Endodermal cell (in vitro differentiated cells): ENCODE data around the gene GNAT1. TPM values are rescaled to one million over a fixed set of nuclear protein-coding genes. Genes with fewer than 3 reads are reported as not detected.
A peak's percentile ranks its signal among the peaks of the same experiment; 100 is the strongest.

Experiments used
- DNase-seq: peaks from one replicate; pipeline ENCODE4 v3.0.0-alpha.2; 2017
- H3K27ac ChIP-seq: 2 replicates; pipeline ENCODE4 v1.5.1; 2013; ENCODE audit warnings: mild to moderate bottlenecking, low read depth, low read length, moderate library complexity
- H3K27me3 ChIP-seq: 2 replicates; pipeline ENCODE4 v1.6.1; 2013; ENCODE audit warnings: mild to moderate bottlenecking, low read length, moderate library complexity; ENCODE audit not compliant: insufficient read depth, control insufficient read depth, poor library complexity, severe bottlenecking
- H3K36me3 ChIP-seq: 2 replicates; pipeline ENCODE4 v1.7.0; 2013; ENCODE audit warnings: mild to moderate bottlenecking, low read length, moderate library complexity; ENCODE audit not compliant: control insufficient read depth, insufficient read depth
- H3K4me1 ChIP-seq: one replicate; pipeline ENCODE4 v1.7.0; 2013; ENCODE audit warnings: low read length; ENCODE audit not compliant: control insufficient read depth, insufficient read depth
- H3K4me3 ChIP-seq: 2 replicates; pipeline ENCODE4 v1.5.1; 2013; ENCODE audit warnings: mild to moderate bottlenecking, low read length, moderate library complexity
- H3K9ac ChIP-seq: 2 replicates; pipeline ENCODE4 v1.6.1; 2013; ENCODE audit warnings: mild to moderate bottlenecking, low read length, moderate library complexity; ENCODE audit not compliant: poor library complexity, severe bottlenecking; ENCODE audit errors: extremely low read depth
- H3K9me3 ChIP-seq: 2 replicates; pipeline ENCODE4 v1.6.1; 2013; ENCODE audit warnings: mild to moderate bottlenecking, low read length, moderate library complexity; ENCODE audit not compliant: control insufficient read depth
- H3K27ac Mint-ChIP-seq: 2 replicates; pipeline ENCODE4 v1.8.0; 2020; ENCODE audit warnings: mixed read lengths
- H3K27me3 Mint-ChIP-seq: 2 replicates; pipeline ENCODE4 v1.8.0; 2021; ENCODE audit warnings: mild to moderate bottlenecking, mixed read lengths; ENCODE audit not compliant: insufficient read depth
- H3K36me3 Mint-ChIP-seq: 2 replicates; pipeline ENCODE4 v1.8.0; 2020; ENCODE audit warnings: low read depth, mixed read lengths
- H3K4me1 Mint-ChIP-seq: 2 replicates; pipeline ENCODE4 v1.8.0; 2020; ENCODE audit warnings: mixed read lengths
- H3K4me3 Mint-ChIP-seq: 2 replicates; pipeline ENCODE4 v1.8.0; 2020; ENCODE audit warnings: mild to moderate bottlenecking, moderate library complexity, mixed read lengths
- H3K9me3 Mint-ChIP-seq: 2 replicates; pipeline ENCODE4 v1.8.0; 2020; ENCODE audit warnings: mild to moderate bottlenecking, mixed read lengths
- whole genome bisulfite sequencing, 2 experiments: methylation state at CpG; one replicate each; pipeline versions ENCODE4 v1.1.5 to v1.1.7; 2013; ENCODE audit warnings: missing lambda C conversion rate in 2 of 2, mixed read lengths in 1 of 2; ENCODE audit not compliant: insufficient coverage in 1 of 2, insufficient read length in 1 of 2; 5-methylcytosine and 5-hydroxymethylcytosine counted together
- total RNA-seq, 2 donors: library from RNA; stranded (reverse); fragmentation: NEBNext Ultra II Directional in 1 of 2; extraction: Animal tissue kit (Norgen Biotek cat#: 25700) in 1 of 2; gene quantifications; 2 replicates in 1 of 2; 3 replicates in 1 of 2; pipeline ENCODE4 v1.2.1, GENCODE V29; 2021
- TF ChIP-seq, protein P1 (sequence below): fragments of 200-600 bp; sonication (generic); conservative IDR thresholded peaks from 2 replicates; pipeline ENCODE4 v1.5.0; 2021; ENCODE audit warnings: antibody characterized with exemption, mild to moderate bottlenecking

Gene GNAT1
- total RNA-seq, 2 donors from 2014 or later, result 0.42 to 1.2 TPM

GRCh38 chr3:50189274-50189673, 2.1 kb upstream of the GNAT1 start:
- Histone ChIP-seq H3K36me3 (no peaks in the 10 kb centered on the region), H3K4me1 (no peaks in the 10 kb centered on the region), H3K27me3 (peaks cover 3% of the 10 kb centered on the region), H3K27ac (no peak overlapping the region), H3K9ac (no peak overlapping the region), H3K4me3 (no peak overlapping the region), H3K9me3 (no peaks in the 10 kb centered on the region)
- WGBS, 2 experiments, result 45 to 48% methylated on average over 3 to 5 of the region's 5 CpGs
- Mint-ChIP-seq H3K4me1 (no peaks in the 10 kb centered on the region), H3K9me3 (no peaks in the 10 kb centered on the region), H3K27me3 (peaks cover 11% of the 10 kb centered on the region), H3K27ac (peak overlapping the region; percentile 39), H3K4me3 (no peak overlapping the region), H3K36me3 (peaks cover 10% of the 10 kb centered on the region)
- TF ChIP-seq, protein P1, sequence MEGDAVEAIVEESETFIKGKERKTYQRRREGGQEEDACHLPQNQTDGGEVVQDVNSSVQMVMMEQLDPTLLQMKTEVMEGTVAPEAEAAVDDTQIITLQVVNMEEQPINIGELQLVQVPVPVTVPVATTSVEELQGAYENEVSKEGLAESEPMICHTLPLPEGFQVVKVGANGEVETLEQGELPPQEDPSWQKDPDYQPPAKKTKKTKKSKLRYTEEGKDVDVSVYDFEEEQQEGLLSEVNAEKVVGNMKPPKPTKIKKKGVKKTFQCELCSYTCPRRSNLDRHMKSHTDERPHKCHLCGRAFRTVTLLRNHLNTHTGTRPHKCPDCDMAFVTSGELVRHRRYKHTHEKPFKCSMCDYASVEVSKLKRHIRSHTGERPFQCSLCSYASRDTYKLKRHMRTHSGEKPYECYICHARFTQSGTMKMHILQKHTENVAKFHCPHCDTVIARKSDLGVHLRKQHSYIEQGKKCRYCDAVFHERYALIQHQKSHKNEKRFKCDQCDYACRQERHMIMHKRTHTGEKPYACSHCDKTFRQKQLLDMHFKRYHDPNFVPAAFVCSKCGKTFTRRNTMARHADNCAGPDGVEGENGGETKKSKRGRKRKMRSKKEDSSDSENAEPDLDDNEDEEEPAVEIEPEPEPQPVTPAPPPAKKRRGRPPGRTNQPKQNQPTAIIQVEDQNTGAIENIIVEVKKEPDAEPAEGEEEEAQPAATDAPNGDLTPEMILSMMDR, result peak; percentile 93
- DNase-seq, result peak; percentile 91

GRCh38 chr3:50189989-50190388, 1.4 kb upstream of the GNAT1 start:
- Histone ChIP-seq H3K27me3 (peaks cover 5% of the 10 kb centered on the region), H3K27ac (no peak overlapping the region), H3K4me1 (no peaks in the 10 kb centered on the region), H3K9ac (no peak overlapping the region), H3K4me3 (no peak overlapping the region), H3K9me3 (no peaks in the 10 kb centered on the region), H3K36me3 (no peaks in the 10 kb centered on the region)
- H3K27me3 Mint-ChIP-seq, result peaks cover 18% of the 10 kb centered on the region
- TF ChIP-seq, protein P1, result no peak
- 91 to 94% methylated on average over 6 to 7 of the region's 7 CpGs for WGBS, 2 experiments
- H3K4me1 Mint-ChIP-seq, result no peaks in the 10 kb centered on the region
- no peak for DNase-seq
- peaks cover 5% of the 10 kb centered on the region for H3K36me3 Mint-ChIP-seq
- H3K9me3 Mint-ChIP-seq, result no peaks in the 10 kb centered on the region
- no peak overlapping the region for H3K27ac Mint-ChIP-seq
- H3K4me3 Mint-ChIP-seq, result no peak overlapping the region

GRCh38 chr3:50192124-50192523, 714 bp downstream of the GNAT1 start:
- Mint-ChIP-seq H3K9me3 (no peaks in the 10 kb centered on the region), H3K27me3 (peaks cover 31% of the 10 kb centered on the region), H3K27ac (no peak overlapping the region), H3K4me3 (no peak overlapping the region), H3K4me1 (no peaks in the 10 kb centered on the region), H3K36me3 (no peaks in the 10 kb centered on the region)
- no peaks in the 10 kb centered on the region for H3K36me3 ChIP-seq
- DNase-seq, result no peak
- H3K4me1 ChIP-seq, result no peaks in the 10 kb centered on the region
- TF ChIP-seq, protein P1, result no peak
- H3K27ac ChIP-seq, result no peak overlapping the region
- 76 to 87% methylated on average over 5 to 8 of the region's 8 CpGs for WGBS, 2 experiments
- no peak overlapping the region for H3K4me3 ChIP-seq
- no peaks in the 10 kb centered on the region for H3K9me3 ChIP-seq
- H3K27me3 ChIP-seq, result peaks cover 5% of the 10 kb centered on the region
- H3K9ac ChIP-seq, result no peak overlapping the region
